H9 (cell line): ENCODE data around the gene EDC3. TPM values are rescaled to one million over a fixed set of nuclear protein-coding genes. Genes with fewer than 3 reads are reported as not detected.

ENCODE experiments used
- DNase-seq: peaks from one replicate; pipeline ENCODE4 v3.0.0-alpha.2; 2017
- H2AFZ ChIP-seq: one replicate; pipeline ENCODE4 v1.6.1; 2013; ENCODE audit warnings: mild to moderate bottlenecking, low read length, control low read depth, moderate library complexity
- H2AK5ac ChIP-seq: 2 replicates; pipeline ENCODE4 v1.6.1; 2013; ENCODE audit warnings: low read length, control low read depth, mixed read lengths; ENCODE audit not compliant: insufficient read length
- H2BK120ac ChIP-seq: one replicate; pipeline ENCODE4 v1.6.1; 2013; ENCODE audit warnings: low read depth, mild to moderate bottlenecking, low read length, control low read depth, inconsistent platforms; ENCODE audit not compliant: poor library complexity, severe bottlenecking
- H2BK12ac ChIP-seq: 2 replicates; pipeline ENCODE4 v1.6.1; 2013; ENCODE audit warnings: low read length, control low read depth, mixed read lengths, low read depth; ENCODE audit not compliant: insufficient read length
- H2BK15ac ChIP-seq: 2 replicates; pipeline ENCODE4 v1.6.1; 2013; ENCODE audit warnings: low read depth, low read length, control low read depth
- H2BK20ac ChIP-seq: one replicate; pipeline ENCODE4 v1.6.1; 2013; ENCODE audit warnings: low read depth, mild to moderate bottlenecking, low read length, control low read depth, inconsistent platforms; ENCODE audit not compliant: poor library complexity, severe bottlenecking
- H2BK5ac ChIP-seq: 2 replicates; pipeline ENCODE4 v1.6.1; 2013; ENCODE audit warnings: low read length, control low read depth, mixed read lengths; ENCODE audit not compliant: insufficient read length
- H3K14ac ChIP-seq: 2 replicates; pipeline ENCODE4 v1.6.1; 2013; ENCODE audit warnings: low read length, control low read depth; ENCODE audit not compliant: insufficient read depth
- H3K18ac ChIP-seq: 2 replicates; pipeline ENCODE4 v1.6.1; 2013; ENCODE audit warnings: low read depth, mild to moderate bottlenecking, mixed read lengths, low read length, control low read depth; ENCODE audit not compliant: insufficient read length
- H3K23ac ChIP-seq: 2 replicates; pipeline ENCODE4 v1.6.1; 2013; ENCODE audit warnings: low read length, control low read depth, mixed read lengths, low read depth; ENCODE audit not compliant: insufficient read length
- H3K23me2 ChIP-seq: 2 replicates; pipeline ENCODE4 v1.6.1; 2013; ENCODE audit warnings: low read depth, mild to moderate bottlenecking, mixed read lengths, low read length, control low read depth; ENCODE audit not compliant: insufficient read length, poor library complexity, severe bottlenecking
- H3K27ac ChIP-seq: 2 replicates; pipeline ENCODE4 v1.5.1; 2013; ENCODE audit warnings: low read length, control low read depth, mixed read lengths, low read depth; ENCODE audit not compliant: insufficient read length
- H3K27me3 ChIP-seq: 2 replicates; pipeline ENCODE4 v1.6.1; 2013; ENCODE audit warnings: low read length, control low read depth, inconsistent platforms; ENCODE audit not compliant: insufficient read depth
- H3K4ac ChIP-seq: 2 replicates; pipeline ENCODE4 v1.6.1; 2013; ENCODE audit warnings: low read depth, mild to moderate bottlenecking, control low read depth, inconsistent platforms, low read length, moderate library complexity
- H3K4me1 ChIP-seq: 2 replicates; pipeline ENCODE4 v1.6.1; 2013; ENCODE audit warnings: low read length, control low read depth, inconsistent platforms; ENCODE audit not compliant: insufficient read depth
- H3K4me2 ChIP-seq: 2 replicates; pipeline ENCODE4 v1.6.1; 2013; ENCODE audit warnings: low read length, control low read depth, mixed read lengths; ENCODE audit not compliant: insufficient read length, insufficient read depth
- H3K56ac ChIP-seq: 2 replicates; pipeline ENCODE4 v1.6.1; 2013; ENCODE audit warnings: low read depth, mild to moderate bottlenecking, mixed read lengths, low read length, control low read depth; ENCODE audit not compliant: insufficient read length
- H3K79me1 ChIP-seq: 2 replicates; pipeline ENCODE4 v1.6.1; 2013; ENCODE audit warnings: low read depth, mild to moderate bottlenecking, moderate library complexity, low read length, control low read depth, inconsistent platforms; ENCODE audit not compliant: insufficient read depth, poor library complexity, severe bottlenecking
- H3K79me2 ChIP-seq: 2 replicates; pipeline ENCODE4 v1.6.1; 2013; ENCODE audit warnings: low read length, control low read depth, inconsistent platforms; ENCODE audit not compliant: insufficient read depth
- H3K9ac ChIP-seq: 2 replicates; pipeline ENCODE4 v1.6.1; 2013; ENCODE audit warnings: low read length, control low read depth, mixed read lengths; ENCODE audit not compliant: insufficient read length; ENCODE audit errors: extremely low read depth
- H3K9me3 ChIP-seq: one replicate; pipeline ENCODE4 v1.6.1; 2013; ENCODE audit warnings: low read depth, low read length, inconsistent platforms; ENCODE audit not compliant: control insufficient read depth
- H3T11ph ChIP-seq: one replicate; pipeline ENCODE4 v1.6.1; 2013; ENCODE audit warnings: mild to moderate bottlenecking, low read length, control low read depth, inconsistent platforms
- H4K20me1 ChIP-seq: one replicate; pipeline ENCODE4 v1.6.1; 2013; ENCODE audit not compliant: control insufficient read depth, insufficient read length, insufficient read depth
- H4K5ac ChIP-seq: 2 replicates; pipeline ENCODE4 v1.6.1; 2013; ENCODE audit warnings: low read depth, mild to moderate bottlenecking, mixed read lengths, low read length, control low read depth; ENCODE audit not compliant: insufficient read length
- H4K8ac ChIP-seq: replicated peaks from 2 replicates; pipeline ENCODE4 v1.6.1; 2013; ENCODE audit warnings: low read length, control low read depth, mixed read lengths, low read depth; ENCODE audit not compliant: insufficient read length
- H4K91ac ChIP-seq: 2 replicates; pipeline ENCODE4 v1.6.1; 2013; ENCODE audit warnings: low read depth, mild to moderate bottlenecking, moderate library complexity, mixed read lengths, low read length, control low read depth; ENCODE audit not compliant: insufficient read length
- H3K27ac Mint-ChIP-seq, 3 experiments: 2 replicates in 2 of 3; 3 replicates in 1 of 3; pipeline ENCODE4 v1.8.0; 2020 to 2021; ENCODE audit warnings: mixed read lengths in 3 of 3, mild to moderate bottlenecking in 1 of 3, moderate library complexity in 1 of 3
- H3K27me3 Mint-ChIP-seq: 2 replicates; pipeline ENCODE4 v1.8.0; 2021; ENCODE audit warnings: low read depth, mild to moderate bottlenecking, moderate library complexity, mixed read lengths
- H3K36me3 Mint-ChIP-seq, 3 experiments: 2 replicates in 2 of 3; 3 replicates in 1 of 3; pipeline ENCODE4 v1.8.0; 2020 to 2021; ENCODE audit warnings: low read depth in 3 of 3, mixed read lengths in 3 of 3; ENCODE audit not compliant: insufficient read depth in 1 of 3
- H3K4me1 Mint-ChIP-seq, 2 experiments: 2 replicates each; pipeline ENCODE4 v1.8.0; 2020; ENCODE audit warnings: mixed read lengths in 2 of 2
- H3K4me3 Mint-ChIP-seq, 2 experiments: 2 replicates in 1 of 2; 3 replicates in 1 of 2; pipeline ENCODE4 v1.8.0; 2020 to 2021; ENCODE audit warnings: mild to moderate bottlenecking in 2 of 2, mixed read lengths in 2 of 2, moderate library complexity in 1 of 2
- H3K9me3 Mint-ChIP-seq, 2 experiments: 2 replicates in 1 of 2; 3 replicates in 1 of 2; pipeline ENCODE4 v1.8.0; 2020; ENCODE audit warnings: mild to moderate bottlenecking in 2 of 2, mixed read lengths in 2 of 2, moderate library complexity in 1 of 2
- WGBS: extraction: QIAGEN DNeasy Blood & Tissue Kit; methylation state at CpG from one replicate; pipeline ENCODE4 v1.1.7; 2013; ENCODE audit warnings: missing lambda C conversion rate, low lambda C conversion rate, mixed read lengths; ENCODE audit not compliant: insufficient read length; ENCODE audit errors: extremely low coverage; 5-methylcytosine and 5-hydroxymethylcytosine counted together
- total RNA-seq: library from RNA; stranded (reverse); gene quantifications from 2 replicates; pipeline ENCODE4 v1.2.1, GENCODE V29; 2021
- TF ChIP-seq, protein P1 (sequence below): fragments of 200-600 bp; sonication (generic); conservative IDR thresholded peaks from 3 replicates; pipeline ENCODE4 v1.8.0; 2021; ENCODE audit warnings: antibody characterized with exemption, mild to moderate bottlenecking

EDC3 gene
- total RNA-seq, 1 experiment from 2014 or later, result 60.5 TPM

DNA sequence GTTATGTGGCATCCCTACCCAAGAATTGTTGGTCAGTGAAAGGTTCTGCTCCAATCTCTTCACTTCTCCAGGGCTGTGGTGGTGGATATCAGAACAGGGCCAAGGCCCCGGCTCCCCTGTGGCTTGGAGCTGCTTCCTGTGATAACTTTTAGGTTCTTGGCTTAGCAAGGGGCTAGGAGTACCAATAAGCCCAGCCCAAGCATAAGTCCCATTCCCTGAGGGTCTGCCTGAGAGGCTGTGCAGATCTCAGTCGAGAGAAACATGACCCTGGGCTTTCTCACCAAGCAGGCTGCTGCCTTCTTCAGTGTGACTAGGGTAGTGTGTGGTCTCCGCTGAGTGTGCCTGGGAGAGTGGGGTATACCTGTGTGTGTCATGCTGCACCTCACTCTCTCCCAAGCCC lies 73.1 kb downstream of the EDC3 start:
- H2BK20ac ChIP-seq, result no peak overlapping the region
- H4K91ac ChIP-seq, result no peak overlapping the region
- Mint-ChIP-seq H3K9me3 (no peaks in the 10 kb centered on the region), H3K27me3 (no peaks in the 10 kb centered on the region; the same call in 1 of the 2 replicates), H3K4me3 (no peak overlapping the region), H3K4me1 (peaks cover 9 to 15% of the 10 kb centered on the region in 2 experiments), H3K27ac (no peak overlapping the region), H3K36me3 (peaks cover 53 to 85% (median 83%) of the 10 kb centered on the region in 3 experiments; a peak in 6 of 7 replicates)
- H3K14ac ChIP-seq, result no peak overlapping the region
- no peak overlapping the region for H3K23ac ChIP-seq
- H3K9me3 ChIP-seq, result no peaks in the 10 kb centered on the region
- no peak overlapping the region for H4K5ac ChIP-seq
- no peak overlapping the region for H3T11ph ChIP-seq
- DNase-seq, result no peak
- no peak overlapping the region for H3K9ac ChIP-seq
- TF ChIP-seq, protein P1, sequence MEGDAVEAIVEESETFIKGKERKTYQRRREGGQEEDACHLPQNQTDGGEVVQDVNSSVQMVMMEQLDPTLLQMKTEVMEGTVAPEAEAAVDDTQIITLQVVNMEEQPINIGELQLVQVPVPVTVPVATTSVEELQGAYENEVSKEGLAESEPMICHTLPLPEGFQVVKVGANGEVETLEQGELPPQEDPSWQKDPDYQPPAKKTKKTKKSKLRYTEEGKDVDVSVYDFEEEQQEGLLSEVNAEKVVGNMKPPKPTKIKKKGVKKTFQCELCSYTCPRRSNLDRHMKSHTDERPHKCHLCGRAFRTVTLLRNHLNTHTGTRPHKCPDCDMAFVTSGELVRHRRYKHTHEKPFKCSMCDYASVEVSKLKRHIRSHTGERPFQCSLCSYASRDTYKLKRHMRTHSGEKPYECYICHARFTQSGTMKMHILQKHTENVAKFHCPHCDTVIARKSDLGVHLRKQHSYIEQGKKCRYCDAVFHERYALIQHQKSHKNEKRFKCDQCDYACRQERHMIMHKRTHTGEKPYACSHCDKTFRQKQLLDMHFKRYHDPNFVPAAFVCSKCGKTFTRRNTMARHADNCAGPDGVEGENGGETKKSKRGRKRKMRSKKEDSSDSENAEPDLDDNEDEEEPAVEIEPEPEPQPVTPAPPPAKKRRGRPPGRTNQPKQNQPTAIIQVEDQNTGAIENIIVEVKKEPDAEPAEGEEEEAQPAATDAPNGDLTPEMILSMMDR, result no peak
- no peaks in the 10 kb centered on the region for H3K27me3 ChIP-seq
- H3K79me2 ChIP-seq, result peaks cover 6% of the 10 kb centered on the region; the same call in 1 of the 2 replicates
- H3K27ac ChIP-seq, result no peak overlapping the region
- no peak overlapping the region for H2BK120ac ChIP-seq
- no peak overlapping the region for H2BK15ac ChIP-seq
- H2AK5ac ChIP-seq, result no peak overlapping the region
- no peak overlapping the region for H3K4me2 ChIP-seq
- H3K79me1 ChIP-seq, result peaks cover 5% of the 10 kb centered on the region
- no peaks in the 10 kb centered on the region for H3K4me1 ChIP-seq
- H3K18ac ChIP-seq, result no peak overlapping the region
- H2BK12ac ChIP-seq, result no peak overlapping the region
- WGBS, result no CpG with 5 or more reads among the region's 3 CpGs
- no peak overlapping the region for H3K4ac ChIP-seq
- H2BK5ac ChIP-seq, result no peak overlapping the region
- H3K56ac ChIP-seq, result no peak overlapping the region
- no peaks in the 10 kb centered on the region for H3K23me2 ChIP-seq
- H2AFZ ChIP-seq, result no peak overlapping the region
- H4K20me1 ChIP-seq, result no peaks in the 10 kb centered on the region
- no peak overlapping the region for H4K8ac ChIP-seq
